Activated T-cell treated with anti-CD3 and anti-CD28 coated beads, Interleukin-2, amount 50 U/mL, for 1 hour (primary cell): ENCODE measurements around the gene NELL1.

ENCODE experiments used
- DNase-seq: peaks from one replicate; pipeline ENCODE4 v3.0.0-alpha.2; 2020

NELL1 gene

GRCh38 chr11:20880094-20880493, 210.7 kb downstream of the NELL1 start:
- DNase-seq, result no peak

DNA sequence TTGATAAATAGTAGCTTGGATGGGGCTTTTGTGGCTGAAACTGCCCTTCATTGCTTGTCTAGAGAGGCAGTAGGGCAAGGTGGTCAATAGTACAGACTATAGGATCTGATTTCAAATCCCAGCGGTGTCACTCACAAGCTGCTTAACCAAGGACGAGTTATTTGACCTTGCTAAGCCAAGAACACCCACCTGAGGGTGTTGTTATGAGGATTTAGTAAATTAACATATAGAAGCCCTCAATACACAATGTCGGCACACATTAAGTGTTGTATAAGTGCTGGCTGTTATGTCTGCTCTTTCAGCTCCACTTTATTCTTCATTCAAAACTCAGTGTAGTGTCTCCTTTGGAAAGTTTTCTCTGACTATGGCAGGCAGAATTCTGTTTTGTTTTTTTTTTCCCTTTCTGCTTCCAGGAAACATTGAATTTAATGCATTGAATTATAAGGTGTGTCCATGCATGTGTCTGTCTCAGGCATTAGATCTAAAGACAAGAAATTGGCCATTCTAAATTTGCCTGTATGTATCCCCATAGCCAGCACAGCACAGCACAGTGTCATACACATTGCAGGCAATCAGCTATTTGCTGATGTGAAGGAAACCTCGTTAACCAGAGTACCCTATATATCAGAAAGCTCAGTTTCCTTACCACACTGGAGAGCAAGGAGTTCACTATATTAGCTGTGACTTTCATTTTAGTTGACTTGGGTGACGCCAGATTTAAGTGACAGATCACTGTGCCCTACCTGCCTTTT, 212.1 kb downstream of the NELL1 start:
- no peak for DNase-seq

GRCh38 chr11:20887137-20887536, 217.8 kb downstream of the NELL1 start:
- no peak for DNase-seq

- no peak for DNase-seq
These were observed 224.9 kb downstream of the NELL1 start for GRCh38 chr11:20894296-20894695.

DNA sequence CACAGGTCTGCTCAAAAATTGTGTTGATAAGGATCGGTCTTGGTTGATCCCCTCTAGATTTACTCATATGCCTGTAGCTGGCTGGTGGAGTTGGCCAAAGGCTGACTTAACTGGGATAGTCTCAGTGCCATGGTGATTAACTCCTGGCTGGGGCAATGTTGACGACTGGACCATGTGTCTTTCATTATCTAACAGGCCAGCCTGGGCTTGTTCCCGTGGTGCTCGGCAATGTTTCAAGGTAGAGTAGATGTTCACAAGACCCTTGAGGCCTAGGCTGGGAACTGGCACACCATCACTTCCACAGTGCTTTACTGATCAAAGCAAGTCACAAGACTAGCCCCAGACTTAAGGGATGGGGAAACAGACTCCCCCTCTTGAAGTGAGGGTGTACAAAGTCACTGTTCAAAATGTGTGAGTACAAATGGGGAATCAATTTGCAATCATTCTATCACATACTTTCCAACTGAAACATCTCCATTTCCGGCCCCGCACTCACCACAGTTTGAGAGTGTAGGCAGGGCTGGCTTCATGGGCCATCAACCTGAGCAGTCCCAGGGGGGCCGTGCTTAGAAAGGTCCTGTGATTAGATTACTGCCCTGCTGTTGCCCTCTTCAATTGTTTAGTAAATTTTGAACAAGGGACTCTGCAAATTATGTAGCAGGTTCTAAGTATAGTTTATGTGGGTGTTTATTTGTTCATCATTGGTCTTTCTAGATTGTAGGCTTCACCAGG, 240.8 kb downstream of the NELL1 start:
- DNase-seq, result no peak

GRCh38 chr11:20910733-20911132, 241.3 kb downstream of the NELL1 start:
- DNase-seq, result no peak

DNA sequence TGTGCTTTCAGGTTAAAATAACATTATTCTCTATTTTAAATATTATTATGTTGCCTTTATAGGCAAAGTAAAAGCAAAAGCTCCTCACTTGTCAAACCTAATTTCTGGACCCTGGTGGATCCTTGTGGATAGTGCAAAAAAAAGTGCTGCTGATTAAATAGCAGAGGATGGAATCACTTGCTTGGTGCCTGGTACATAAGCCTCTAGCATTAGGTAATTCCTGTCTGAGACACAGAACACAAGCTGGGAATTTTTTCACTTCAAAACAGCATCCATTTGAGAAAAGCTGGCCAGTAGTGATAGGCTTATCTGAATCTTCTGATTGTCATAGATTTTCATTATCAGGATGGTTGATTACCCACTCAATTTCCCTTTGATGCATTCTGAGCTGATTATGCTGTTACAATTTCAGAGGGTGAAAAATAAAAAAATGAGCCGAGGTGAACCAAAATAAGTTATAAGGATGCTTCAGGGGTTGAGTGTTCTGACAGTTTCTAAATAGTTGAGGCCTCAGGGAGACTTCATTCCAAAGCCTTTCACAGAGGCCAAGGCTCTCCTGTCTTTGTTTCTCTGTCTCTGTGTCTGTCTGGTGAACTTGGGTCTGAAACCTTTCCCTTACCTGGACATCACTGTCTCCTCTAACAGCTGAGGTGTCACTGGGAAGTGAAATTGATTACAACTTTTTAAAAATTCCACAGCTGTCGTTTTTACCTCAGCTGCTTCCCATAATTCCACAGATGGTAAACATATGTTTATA, 242.9 kb downstream of the NELL1 start:
- DNase-seq, result no peak

DNA sequence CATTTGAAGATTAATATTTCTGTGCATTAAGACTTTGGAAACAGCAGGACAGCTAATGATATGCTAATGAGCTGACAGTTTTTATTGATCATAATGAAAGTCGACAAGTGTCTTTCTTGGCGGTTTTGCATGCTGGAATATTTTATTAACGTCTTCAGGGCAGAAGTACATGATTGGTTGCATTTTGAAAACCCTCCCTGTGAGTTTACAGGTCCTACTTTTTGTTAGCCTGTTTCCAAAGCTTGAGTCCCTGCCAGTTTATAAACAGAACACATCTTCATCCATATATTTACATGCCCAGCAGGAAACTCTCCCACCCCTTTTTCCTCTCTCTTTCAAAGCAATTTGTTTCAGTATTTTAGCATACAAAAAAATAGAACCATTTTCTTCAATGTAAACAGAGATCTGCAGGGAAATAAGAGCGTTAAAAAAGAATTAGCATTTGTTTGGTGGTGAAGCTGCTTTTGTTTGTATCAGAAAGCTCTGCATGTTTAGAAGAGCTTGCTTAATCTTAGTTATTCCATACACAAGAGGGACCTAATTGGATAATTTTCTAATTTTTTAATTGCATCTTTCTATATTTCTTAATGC, 243.6 kb downstream of the NELL1 start:
- DNase-seq, result no peak

GRCh38 chr11:20917306-20917705, 247.9 kb downstream of the NELL1 start:
- no peak for DNase-seq

GRCh38 chr11:20926799-20927540, 257.6 kb downstream of the NELL1 start:
- DNase-seq, result no peak

GRCh38 chr11:20931029-20931428, 261.6 kb downstream of the NELL1 start:
- DNase-seq, result no peak

DNA sequence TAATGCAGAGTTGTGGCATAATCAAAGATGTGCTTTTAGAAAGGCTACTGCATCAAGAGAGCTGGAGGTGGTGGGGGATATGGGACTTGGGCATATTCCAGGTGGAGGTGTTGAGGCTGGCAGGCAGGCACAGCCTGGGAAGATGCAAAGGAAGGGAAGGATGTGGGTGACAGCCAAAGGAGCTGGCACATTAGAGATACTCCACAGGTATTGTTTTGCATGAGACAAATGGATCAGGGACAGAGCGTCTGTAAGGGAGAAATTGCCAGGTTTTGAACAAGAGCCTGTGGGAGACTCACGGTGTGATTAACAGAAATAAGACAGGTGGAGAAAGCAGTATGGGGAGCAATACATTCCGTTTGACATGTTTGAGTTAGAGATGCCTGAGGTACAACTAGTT, 263.7 kb downstream of the NELL1 start:
- no peak for DNase-seq

DNA sequence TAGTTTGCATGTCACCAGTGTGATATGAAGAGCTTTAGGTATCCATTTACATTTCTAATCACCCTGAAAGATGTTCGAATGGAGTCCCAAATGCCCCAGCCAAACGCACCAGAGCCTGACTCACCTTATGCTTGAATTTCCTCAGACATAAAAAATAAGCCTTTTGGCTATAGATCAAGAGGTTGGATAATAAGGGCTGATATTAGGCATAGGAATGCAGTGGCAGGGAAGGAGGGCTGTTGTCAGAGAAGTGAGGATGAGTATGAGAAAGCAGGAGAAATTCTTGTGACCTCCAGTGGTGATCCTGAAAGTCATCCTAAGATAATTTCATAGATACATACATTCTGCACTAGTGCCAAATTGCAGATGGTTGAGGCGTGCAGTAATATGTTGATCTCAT, 264.6 kb downstream of the NELL1 start:
- DNase-seq, result no peak

- no peak for DNase-seq
These were observed 265.1 kb downstream of the NELL1 start for GRCh38 chr11:20934516-20934915.

GRCh38 chr11:20937826-20938225, 268.4 kb downstream of the NELL1 start:
- DNase-seq, result no peak

GRCh38 chr11:20949585-20949984, 280.2 kb downstream of the NELL1 start:
- no peak for DNase-seq

GRCh38 chr11:20962581-20962980, 293.2 kb downstream of the NELL1 start:
- no peak for DNase-seq

DNA sequence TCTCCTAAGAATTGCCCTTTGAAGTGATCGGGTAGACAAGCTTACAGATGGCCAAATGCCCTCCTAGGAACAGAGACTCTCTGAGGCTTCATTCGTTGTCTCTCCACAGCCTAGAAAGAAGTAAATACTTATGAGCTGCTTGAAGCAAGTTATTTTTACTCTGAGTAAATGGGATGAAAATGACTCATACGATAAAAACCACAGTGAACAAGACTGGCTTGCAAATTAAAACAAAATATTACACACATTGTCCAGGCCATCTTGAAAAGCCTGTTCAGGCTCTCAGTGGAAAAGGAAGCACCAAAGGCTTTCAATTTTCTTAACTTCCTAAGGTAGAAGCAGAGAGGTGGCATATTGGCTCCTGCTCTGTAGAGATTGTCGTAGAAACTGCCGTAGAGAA, 294.2 kb downstream of the NELL1 start:
- DNase-seq, result no peak

DNA sequence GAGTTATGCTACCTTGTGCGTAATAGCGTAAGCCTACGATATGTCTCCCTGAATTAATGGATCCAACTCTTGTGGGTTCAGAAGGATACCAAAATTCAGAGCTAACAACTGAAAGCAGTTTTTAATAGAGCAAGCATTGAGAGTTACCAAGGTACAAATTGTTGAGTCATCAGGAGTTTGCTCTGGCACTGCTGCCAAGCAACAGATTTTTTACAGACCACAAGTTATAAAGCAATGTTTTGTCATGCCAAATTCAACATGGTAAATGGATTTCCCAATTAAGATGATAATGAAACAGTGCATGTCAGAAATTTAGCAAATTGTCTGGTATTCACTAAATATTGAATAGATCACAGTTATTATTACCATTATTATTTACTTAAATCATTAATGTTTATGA, 295.6 kb downstream of the NELL1 start:
- no peak for DNase-seq

GRCh38 chr11:20966489-20966888, 297.1 kb downstream of the NELL1 start:
- DNase-seq, result no peak

DNA sequence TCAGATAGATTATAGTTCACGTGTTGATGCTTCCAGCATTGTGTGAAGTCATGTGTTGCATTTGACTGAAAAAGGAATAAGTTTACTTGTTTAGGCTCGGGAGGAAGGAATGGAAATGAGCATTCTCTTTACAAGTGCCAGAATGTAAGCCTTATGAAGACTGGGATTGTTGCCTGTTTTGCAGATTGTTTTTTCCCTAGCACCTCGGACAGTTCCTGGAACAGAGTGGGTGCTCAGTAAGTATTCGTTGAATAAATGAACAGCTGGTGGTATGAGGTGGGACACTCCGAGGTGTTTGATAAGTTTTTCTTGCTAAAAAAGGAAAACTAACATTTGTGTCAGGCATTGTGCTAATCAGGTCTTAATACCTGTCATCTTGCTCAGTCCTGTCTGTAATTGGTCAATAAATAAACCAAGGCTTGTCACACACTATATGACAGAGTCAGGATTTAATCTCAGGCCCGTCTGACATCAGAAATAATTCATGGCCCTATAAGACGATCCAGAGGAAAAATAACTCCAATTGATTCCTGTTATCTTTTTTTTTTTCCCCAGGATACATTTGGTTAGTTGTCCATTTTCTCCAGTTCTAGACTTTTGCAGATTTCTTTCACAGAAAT, 304.7 kb downstream of the NELL1 start:
- no peak for DNase-seq

- no peak for DNase-seq
These were observed 311.4 kb downstream of the NELL1 start for GRCh38 chr11:20980736-20981135.
